ENCODE data around the gene ZNF135.

DNA sequence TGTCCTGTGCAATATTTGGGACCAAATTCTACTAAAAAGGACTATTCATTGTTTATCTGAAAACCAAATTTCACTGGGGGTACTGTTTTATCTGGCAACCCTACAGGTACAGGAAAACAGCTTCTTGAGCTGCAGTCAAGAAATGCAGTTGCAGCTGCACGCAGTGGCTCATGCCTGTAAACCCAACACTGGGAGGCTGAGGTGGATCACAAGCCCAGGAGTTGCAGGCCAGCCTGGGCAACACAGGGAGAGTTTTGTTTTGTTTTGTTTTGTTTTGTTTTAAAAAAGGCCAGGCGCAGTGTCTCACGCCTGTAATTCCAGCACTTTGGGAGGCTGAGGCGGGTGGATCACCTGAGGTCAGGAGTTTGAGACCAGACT is 36.8 kb upstream of the ZNF135 start:
- TF ChIP-seq POLR2A (IDR thresholded peaks at IDR 0.05) (no peak), EP300 (IDR thresholded peaks at IDR 0.05) (no peak), POLR2AphosphoS5 (IDR thresholded peaks at IDR 0.05) (no peak)
- TF ChIP-seq, protein P1, sequence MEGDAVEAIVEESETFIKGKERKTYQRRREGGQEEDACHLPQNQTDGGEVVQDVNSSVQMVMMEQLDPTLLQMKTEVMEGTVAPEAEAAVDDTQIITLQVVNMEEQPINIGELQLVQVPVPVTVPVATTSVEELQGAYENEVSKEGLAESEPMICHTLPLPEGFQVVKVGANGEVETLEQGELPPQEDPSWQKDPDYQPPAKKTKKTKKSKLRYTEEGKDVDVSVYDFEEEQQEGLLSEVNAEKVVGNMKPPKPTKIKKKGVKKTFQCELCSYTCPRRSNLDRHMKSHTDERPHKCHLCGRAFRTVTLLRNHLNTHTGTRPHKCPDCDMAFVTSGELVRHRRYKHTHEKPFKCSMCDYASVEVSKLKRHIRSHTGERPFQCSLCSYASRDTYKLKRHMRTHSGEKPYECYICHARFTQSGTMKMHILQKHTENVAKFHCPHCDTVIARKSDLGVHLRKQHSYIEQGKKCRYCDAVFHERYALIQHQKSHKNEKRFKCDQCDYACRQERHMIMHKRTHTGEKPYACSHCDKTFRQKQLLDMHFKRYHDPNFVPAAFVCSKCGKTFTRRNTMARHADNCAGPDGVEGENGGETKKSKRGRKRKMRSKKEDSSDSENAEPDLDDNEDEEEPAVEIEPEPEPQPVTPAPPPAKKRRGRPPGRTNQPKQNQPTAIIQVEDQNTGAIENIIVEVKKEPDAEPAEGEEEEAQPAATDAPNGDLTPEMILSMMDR (IDR thresholded peaks at IDR 0.05) = no peak
